Posterior cingulate gyrus (tissue), 11 donors: Measurements from ENCODE around the gene ERC1.

Source experiments
- DNase-seq, 10 donors: peaks; one replicate each; pipeline versions ENCODE4 v3.0.0 to v3.0.0-alpha.2; 2020 to 2021; ENCODE audit warnings: mixed read lengths in 3 of 10
- intact Hi-C: fragments of 100-400 bp; cut with DNase I; formaldehyde crosslinking; loops from one replicate; pipeline ENCODE4 v1.15.1; 2023

Gene ERC1

GRCh38 chr12:1367331-1368291, 376.6 kb downstream of the ERC1 start:
- DNase-seq = no peak
- intact Hi-C loops = no loop called here

- intact Hi-C loops = no loop called here
- no peak for DNase-seq
These were observed 378.4 kb downstream of the ERC1 start for GRCh38 chr12:1369460-1369859.

- intact Hi-C loops = no loop called here
- DNase-seq = no peak
These were observed 379.0 kb downstream of the ERC1 start for GRCh38 chr12:1369938-1370500.

GRCh38 chr12:1373901-1374735, 383.1 kb downstream of the ERC1 start:
- DNase-seq = no peak
- intact Hi-C loops = no loop called here

GRCh38 chr12:1375323-1375722, 384.3 kb downstream of the ERC1 start:
- intact Hi-C loops = no loop called here
- no peak for DNase-seq

GRCh38 chr12:1377117-1377516, 386.1 kb downstream of the ERC1 start:
- intact Hi-C loops = no loop called here
- no peak for DNase-seq

- intact Hi-C loops = no loop called here
These were observed 386.7 kb downstream of the ERC1 start for GRCh38 chr12:1377681-1378080.

GRCh38 chr12:1380171-1380851, 389.3 kb downstream of the ERC1 start:
- intact Hi-C loops = no loop called here
- peak in 5 of 10 donors; percentile 15 to 77 (median 25) for DNase-seq

More at GRCh38 chr12:1377681-1378080, 386.7 kb downstream of the ERC1 start:
- DNase-seq = no peak

GRCh38 chr12:1382151-1382550, 391.1 kb downstream of the ERC1 start:
- intact Hi-C loops = no loop called here
- no peak for DNase-seq

GRCh38 chr12:1382826-1383225, 391.8 kb downstream of the ERC1 start:
- intact Hi-C loops = no loop called here
- DNase-seq = no peak

- no peak for DNase-seq
- intact Hi-C loops = no loop called here
These were observed 392.7 kb downstream of the ERC1 start for GRCh38 chr12:1383758-1384157.

- peak in 1 of 10 donors; percentile 30 for DNase-seq
- intact Hi-C loops = no loop called here
These were observed 393.9 kb downstream of the ERC1 start for GRCh38 chr12:1384910-1385309.

- intact Hi-C loops = no loop called here
- no peak for DNase-seq
These were observed 400.7 kb downstream of the ERC1 start for GRCh38 chr12:1391722-1392121.

GRCh38 chr12:1395421-1395955, 404.5 kb downstream of the ERC1 start:
- DNase-seq = no peak
- intact Hi-C loops = no loop called here

- intact Hi-C loops = no loop called here
- DNase-seq = no peak
These were observed 407.6 kb downstream of the ERC1 start for GRCh38 chr12:1398673-1399072.

GRCh38 chr12:1401891-1402290, 410.9 kb downstream of the ERC1 start:
- intact Hi-C loops = no loop called here
- no peak for DNase-seq

GRCh38 chr12:1403417-1403816, 412.4 kb downstream of the ERC1 start:
- no peak for DNase-seq

GRCh38 chr12:1405619-1406018, 414.6 kb downstream of the ERC1 start:
- DNase-seq = no peak
- intact Hi-C loops = no loop called here

More at GRCh38 chr12:1403417-1403816, 412.4 kb downstream of the ERC1 start:
- intact Hi-C loops = no loop called here

GRCh38 chr12:1410794-1411193, 419.8 kb downstream of the ERC1 start:
- DNase-seq = no peak
- intact Hi-C loops = no loop called here

GRCh38 chr12:1413930-1414329, 422.9 kb downstream of the ERC1 start:
- intact Hi-C loops = no loop called here
- peak in 1 of 10 donors; percentile 55 for DNase-seq
